GM18873 (cell line): ENCODE data around the gene NPTXR.
"Not testable (repeated sequence)": the region's sequence is repeated elsewhere in the genome, so short reads cannot be mapped to it uniquely, and the experiment has no call there.

Experiments
- ATAC-seq: cut with Tn5 transposase; IDR thresholded peaks from one replicate; pipeline ENCODE4 v1.9.1; 2021; ENCODE audit warnings: mild to moderate bottlenecking, moderate library complexity, moderate number of reproducible peaks; ENCODE audit not compliant: unreplicated experiment, low FRiP score

The NPTXR gene

DNA sequence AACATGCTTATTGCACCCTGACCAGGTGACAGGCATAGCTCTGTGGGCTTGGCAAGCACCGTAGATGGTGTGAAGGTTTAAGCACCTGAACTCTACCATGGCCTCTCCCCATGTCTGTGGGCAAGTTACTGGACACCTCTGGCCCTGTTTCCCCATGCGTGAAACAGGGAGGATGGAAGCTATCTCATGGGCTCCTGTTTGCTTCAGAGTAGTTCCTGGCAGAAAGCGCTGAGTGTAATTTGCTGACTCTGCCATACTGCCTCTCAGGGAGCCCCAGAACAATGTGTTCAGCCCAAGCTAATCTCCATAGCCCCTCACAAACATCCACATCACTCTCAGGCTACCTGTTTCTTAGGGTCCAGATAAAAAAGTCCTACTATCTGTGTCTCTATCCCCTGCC lies 25.8 kb upstream of the NPTXR start:
- no peak for ATAC-seq

DNA sequence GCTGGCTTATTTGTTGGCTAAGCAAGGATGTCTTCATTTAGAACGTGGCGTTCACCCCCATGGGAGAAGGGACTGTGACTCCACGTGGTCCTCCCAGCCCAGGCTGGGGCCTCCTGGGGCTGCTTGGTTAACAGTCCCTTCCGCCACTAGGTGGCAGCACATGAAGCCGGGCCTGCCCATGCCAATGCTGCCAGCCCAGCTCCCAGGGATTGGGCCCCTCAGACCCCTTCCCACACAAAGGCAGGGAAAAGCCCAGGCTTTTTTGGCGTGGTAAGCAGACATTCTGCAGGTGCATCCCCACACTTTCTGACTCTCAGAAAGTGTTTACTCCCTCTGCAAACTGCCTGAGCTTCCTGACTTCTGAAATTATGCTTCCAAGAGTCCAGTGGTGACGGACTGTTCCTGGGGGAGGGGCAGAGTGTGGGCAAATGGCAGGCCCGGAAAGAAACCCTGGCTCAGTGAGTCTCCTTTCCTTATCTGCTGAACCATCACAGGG lies 25.1 kb upstream of the NPTXR start:
- ATAC-seq, result no peak

DNA sequence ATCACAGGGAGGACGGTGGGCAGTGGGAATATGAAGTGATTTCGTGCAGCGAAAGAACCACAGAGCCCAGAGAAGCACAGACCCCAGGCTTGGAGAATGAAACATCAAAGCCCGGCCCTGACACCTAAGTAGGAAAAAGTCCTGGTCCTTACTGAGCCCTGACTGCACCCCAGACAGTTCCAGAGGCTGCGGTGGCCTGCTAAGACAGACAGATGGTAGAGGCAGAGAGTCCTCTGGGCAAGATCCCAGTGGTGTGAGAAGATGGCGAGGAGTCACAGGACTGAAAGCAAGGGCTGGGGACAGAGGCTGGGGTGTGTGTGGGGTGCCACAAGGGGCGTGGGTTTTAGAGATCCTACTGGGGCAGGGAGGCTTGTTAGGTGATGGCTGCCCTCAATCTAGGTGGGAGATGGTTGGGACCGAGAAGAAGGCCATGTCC lies 24.5 kb upstream of the NPTXR start:
- no peak for ATAC-seq

DNA sequence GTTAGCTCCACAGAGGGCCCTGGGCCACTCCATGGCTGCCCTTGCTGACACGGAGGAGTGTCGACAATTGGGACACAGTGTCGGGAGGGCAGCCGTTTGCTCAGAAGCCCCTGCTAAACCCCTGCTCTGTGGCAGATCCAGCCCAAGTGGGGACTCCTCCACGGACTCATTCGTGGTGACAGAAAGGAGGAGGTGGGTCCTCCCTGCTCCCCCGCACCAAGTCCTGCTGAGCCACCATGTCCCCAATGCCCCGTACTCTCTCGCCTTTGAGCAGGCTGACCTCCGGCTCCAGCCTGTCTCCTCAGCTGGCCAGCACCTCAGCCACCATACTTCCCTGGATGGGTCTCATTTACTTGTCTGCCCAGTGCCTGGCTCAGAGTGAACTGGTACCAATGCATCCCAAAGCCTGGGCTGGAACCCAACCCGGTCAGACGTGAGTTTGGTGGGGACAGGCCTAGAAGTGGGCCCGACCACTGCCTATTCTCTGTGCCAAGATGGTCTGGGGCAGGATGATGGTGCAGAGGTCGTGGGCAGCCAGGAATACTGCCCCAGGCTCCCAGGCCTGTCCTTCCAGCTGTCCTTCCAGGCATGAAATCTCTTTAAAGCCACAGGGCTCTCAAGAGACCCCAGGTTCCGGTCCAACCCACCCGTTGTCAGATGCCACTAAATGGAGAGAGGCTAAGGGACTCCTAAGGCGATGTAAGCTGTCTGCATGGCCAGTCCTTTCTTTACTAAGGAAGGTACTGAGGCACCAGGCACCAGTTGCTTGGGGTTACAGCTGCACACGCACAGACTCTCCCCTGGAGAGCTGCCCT lies 23.9 kb upstream of the NPTXR start:
- ATAC-seq, result no peak

DNA sequence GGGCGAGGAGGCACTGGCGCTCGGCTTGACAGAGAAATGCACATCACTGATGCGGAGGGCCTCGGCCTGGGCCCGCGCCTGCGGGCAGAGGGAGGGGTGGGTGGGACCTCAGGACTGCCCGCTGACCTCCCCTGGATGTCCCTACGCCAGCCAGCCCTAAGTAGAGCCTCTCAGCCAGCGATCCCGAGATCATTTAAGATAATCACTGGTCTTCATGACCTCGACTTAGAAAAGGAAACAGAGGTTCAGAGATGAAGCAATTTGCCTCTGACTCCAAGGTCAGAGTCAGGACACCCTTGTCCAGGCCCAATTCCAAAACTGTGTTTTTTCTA lies 23.3 kb upstream of the NPTXR start:
- no peak for ATAC-seq

DNA sequence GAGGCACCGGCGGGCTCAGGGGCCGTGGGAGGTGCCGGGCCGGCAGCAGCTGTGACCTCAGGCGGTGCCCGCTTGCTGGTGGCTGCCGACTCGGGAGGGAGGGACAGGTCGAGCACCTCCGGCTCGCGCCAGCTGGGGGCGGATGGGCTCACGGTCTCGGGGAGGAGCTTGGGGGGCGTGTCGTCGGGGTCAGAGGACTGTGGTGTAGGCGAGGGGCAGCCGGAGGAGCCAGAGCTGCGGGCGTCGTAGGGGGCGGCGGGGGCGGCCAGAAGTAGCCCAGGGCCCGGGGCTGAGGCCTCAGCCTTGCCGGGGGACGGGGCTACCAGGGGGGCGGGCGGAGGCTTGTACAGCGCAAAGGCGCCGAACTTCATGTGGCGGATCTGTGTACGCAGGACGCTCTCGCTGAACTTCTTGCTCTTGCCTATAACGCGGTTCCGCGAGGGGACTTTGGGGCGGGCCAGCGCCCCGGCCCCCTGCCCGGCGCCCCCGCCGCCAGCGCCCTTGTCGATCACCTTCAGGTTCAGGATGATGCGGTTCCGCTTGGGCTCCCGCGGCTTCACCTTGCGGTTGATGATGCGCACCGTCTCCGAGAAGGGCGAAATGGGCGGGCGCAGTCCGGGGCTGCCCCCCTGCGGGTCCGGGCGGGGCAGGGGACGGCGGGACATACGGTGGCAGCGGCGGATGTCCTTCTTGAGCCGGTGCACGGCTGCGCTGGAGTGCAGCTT lies 22.7 kb upstream of the NPTXR start:
- no peak for ATAC-seq

DNA sequence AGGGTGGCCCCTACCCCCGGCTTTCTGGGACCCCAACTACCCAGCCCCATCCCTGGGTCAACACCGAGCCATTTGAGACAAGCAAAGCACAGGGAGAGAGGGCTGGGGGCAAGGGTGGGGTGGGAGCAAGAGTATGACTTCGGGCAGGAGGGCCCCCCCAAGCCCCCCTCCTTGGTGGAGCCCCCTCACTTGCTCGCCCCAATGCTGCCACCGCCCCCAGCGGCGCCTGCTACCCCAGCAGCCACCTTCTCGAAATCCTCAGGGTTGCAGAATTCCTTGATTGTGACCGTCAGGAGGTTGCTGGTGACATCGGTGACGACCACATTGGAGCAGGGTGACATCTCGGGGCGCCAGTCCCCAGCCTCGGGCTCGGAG lies 22.2 kb upstream of the NPTXR start:
- ATAC-seq, result no peak

DNA sequence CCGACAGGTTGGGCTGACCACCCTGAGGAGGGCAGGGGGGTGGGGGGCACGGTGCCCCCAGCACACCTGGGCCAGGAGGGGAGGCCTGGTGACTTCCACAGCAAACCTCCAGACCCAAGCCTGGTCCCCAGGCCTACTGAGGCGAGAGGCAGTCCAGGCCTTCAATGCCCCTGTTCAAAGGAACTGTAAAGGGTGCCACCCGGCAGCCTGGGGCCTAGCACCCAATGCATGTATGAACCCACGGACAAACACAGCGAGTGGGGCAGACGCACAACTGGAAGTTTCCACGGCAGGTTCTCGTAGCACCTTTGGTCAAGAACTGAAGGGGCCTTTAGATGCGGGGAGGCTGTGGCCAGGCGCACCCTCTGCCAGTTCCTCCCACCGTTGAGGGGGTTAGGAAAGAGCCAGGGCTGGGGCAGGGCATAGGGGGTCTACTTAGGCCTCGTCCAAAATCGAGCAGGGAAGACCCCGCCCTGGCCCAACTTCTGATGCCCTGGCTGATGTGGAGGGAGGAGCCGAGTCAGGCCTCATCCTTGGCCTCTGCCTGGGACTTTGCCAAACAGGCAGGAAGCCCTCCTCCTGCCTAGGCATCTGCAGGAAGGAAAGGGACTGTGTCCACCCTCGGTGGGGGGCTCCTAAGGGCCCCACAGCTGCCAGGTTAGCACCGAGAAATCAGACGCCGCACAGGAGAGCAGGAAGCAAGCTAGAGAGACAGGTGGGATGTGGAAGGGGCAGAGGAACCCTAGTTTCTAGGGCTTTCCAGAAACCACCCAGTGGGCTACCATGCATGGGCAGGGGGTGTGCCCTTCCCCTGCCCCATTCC lies 21.6 kb upstream of the NPTXR start:
- no peak for ATAC-seq

DNA sequence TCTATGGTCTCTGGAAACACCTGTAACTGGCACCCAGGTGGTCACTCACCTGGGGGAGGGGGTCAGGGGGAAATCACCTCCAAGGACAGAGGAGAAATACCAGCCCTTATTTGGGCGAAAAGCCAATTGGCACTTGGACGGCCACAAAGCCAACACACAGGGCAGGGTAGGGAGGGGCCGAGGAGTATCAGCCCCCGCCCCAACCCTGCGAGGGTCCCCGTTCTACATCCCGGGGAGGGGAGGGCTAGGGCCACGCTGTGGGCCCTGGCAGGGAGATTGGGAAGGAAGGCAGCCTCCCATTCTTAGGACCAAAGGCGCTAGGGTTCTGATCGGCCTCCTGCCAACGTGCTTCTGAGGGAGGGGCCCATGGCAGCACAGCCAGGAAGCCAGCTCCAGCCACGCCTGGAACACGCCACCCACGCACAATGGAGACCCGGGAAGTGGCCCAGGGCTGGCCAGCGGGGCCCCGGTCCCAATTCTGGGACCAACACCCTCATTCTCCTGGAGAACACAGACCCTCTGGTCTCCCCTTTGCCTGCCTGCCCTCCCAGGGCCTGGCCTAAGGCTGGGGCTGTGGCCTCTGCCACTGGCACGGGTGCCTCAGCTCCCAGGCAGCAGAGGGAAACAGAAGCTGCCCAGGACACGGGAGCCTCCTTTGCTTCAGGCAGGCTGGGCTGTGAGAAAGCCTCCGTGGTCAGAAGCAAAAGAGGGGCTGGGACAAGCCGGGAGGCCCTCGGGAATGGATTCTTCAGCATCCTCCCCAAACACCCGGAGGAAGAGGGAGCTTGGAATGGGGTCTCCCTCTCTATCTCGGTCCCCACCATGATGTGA lies 20.7 kb upstream of the NPTXR start:
- no peak for ATAC-seq

DNA sequence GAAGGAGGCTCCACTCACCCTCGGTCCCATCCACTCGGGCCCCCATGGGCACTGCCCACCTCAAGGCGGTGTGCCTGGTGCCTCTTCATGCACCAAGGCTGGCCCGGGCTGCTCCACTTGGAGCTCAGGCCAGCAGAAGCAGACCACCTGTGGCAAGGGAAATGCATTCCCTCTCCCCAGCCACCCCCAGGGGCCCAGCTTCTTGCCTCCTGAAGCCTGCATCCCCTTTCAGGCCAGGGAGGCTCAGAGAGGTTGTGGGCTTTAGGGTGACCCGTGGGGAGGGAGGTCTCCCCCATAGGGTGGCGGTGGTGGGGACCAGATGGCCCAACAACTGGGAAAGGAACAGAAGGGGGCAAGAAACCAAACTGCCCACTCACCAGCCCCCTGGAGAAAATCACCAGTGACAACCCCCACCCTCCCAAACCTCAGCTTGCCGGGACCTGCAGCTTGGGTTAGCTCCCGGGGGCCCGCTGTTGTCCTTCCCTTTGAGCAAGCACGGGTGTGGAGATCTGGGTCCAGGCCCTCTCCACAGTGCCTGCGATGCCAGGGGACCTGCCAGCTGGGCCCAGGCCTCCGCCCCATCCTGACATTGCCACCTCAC lies 19.8 kb upstream of the NPTXR start:
- ATAC-seq, result no peak

DNA sequence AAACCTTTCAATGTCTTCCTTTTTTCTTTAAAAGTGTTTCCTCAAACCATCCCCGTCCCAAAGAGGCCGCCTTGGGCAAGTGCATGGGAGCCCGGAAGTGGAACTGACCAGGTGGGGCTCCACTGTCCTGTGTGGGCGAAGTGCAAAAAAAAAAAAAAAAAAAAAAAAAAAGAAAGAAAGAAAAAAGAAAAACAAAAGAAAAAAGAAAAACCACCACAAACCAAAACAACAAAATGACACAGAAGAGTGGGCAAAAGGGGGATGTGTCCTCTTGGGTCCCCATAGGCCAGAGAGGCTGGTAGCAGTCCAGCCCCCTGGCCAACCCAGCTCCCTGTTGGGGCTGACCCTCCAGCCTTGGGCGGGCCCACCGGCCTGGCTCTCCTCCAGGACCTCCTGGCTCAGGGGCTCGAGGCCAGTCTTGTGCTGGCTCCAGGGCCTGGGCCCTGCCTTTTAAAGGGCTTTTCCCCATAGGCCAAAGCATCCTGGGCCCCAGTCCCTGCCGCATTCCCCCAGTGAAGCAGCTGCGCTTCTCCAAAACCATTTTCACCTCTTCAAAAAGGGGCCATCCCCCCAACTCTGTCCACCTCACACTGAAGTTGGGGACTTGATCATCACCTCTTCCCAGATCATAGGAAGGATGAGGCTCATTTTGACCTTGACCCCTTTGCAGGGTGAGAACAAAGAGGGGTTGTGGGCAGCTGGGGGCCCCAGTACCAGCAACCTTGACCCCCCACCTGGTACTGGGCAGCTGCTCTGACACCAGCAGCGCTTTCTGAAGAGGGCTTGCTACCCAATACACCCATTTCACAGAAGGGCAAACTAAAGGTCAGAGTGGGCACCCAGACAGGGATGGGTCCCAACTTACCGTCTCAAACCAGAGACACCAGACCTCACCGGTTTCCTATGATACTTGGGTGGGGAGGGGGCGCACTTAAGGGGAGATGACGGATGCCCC lies 18.8 kb upstream of the NPTXR start:
- no peak for ATAC-seq

DNA sequence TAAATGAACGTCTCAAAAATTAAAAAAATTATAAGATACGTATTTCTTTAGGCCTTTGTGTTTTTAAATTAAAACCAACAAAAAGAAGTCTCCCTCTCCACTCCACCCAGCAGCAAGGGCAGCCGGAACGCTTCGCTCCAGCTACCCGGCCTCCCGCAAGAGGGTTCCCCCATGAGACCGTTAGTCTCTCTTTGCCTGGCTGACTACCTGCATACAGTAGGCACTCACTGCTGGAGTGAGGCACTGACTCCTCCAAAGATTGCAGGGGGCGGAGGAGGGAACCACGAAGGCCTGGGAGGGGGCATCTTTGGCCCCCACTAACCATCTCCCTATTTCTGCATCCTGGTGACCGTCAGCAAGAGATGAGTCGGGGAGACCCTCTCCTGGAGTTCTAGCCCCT lies 18.1 kb upstream of the NPTXR start:
- ATAC-seq, result no peak

DNA sequence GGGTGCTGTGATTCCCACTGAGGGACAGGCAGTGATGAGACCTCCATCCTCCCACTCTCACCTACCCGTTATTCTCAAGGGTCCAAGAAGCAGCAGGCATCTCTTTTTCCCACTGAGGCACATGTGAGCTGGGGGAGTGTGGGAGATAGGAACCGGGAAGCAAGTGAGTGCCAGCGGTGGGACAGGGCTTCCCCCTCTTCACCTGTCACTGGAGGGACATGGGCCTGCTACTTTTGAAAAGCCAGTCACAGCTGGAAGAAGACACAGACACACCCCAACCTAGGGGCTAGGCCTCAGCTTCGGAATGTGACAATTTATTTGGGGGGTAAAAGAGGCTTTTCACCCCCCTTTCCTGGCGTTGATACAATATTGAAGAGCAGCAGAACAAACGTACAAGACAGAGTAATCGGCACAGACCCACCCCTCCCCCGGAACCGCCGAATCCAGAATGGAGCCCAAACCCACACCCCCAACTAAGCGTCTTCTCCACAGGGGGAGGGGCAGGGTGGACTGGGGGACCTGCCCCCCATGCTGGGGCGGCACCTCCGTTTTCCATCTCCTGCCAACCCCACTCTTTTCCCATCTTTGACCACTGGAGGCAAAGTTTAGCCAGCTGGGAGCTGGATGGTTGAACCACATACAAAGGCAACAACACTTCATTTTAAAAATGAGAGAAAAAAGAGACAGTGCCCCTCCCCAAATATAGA lies 17.5 kb upstream of the NPTXR start:
- no peak for ATAC-seq

DNA sequence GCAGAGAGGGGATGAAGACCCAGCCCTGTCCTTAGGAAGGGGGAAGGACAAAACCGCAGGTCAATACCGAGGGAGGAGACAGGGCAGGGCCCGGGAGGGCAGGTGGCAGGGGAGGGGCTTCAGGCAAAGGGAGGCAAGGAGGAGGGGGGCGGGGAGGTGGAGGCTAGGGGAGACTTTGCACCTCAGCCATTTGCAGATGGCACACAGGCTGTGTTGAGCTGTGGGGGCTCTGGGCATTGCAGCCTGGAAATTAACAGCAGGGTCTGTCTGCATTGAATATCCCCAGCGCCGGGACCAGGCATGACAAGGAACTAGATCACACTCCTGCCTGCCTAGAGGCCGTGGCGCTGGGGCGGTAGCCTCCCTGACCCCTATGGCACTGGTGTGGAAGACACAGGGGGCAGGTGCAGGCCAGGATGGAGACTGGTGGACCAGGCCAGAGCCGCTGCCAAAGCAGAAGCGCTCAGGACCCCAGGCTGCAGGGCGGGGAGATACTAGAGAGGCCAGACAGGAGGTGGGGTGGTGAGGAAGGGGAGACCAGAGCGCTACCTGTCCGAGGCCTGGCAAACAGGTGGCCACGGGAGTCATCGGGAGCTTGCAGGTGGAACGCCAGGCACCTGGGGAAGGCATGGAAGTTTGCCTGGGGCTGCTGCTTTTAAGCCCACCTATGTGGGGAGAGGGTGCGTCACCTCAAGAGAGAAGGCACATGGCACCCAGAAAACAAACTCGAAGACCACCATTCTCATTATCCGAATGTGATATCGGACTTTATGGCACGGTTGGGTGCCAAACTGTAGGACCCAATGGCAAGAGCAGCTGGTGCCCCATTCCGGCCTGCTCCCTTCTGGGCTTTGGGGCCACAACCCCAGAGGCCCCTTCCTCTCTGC lies 16.7 kb upstream of the NPTXR start:
- ATAC-seq, result no peak

DNA sequence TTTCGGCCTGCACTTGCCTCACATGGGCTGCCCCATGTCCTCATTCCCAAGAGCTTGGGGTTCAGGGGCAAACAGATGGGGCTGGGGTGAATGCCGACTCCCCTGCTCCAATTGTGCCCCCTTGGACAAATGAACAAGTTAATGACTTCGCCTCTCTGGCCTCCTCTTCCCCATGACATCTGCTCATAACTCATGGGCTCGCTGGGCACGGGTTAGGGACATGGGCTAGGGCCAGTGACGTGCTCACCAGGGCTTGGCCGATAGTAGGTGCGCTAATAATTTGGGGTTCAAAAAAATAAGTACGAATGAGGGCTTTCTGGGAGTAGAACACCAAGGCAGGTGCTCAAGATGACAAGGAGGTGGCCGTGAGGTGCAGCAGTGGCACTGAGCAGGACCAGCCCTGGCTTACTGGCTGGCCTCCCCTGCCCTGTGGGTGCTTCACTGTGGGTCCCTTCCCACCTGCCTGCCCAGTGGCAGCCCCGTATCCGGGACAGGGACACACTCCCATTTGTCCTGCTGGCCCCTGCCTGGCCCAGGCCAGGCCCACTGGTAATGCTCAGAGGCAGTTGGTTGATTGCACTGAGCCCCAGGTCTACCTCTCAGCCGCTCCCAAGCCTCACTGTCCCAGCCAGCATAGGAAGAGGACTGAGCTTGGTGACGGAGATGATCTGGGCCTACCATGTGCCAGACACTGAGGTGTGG lies 15.9 kb upstream of the NPTXR start:
- ATAC-seq, result no peak

DNA sequence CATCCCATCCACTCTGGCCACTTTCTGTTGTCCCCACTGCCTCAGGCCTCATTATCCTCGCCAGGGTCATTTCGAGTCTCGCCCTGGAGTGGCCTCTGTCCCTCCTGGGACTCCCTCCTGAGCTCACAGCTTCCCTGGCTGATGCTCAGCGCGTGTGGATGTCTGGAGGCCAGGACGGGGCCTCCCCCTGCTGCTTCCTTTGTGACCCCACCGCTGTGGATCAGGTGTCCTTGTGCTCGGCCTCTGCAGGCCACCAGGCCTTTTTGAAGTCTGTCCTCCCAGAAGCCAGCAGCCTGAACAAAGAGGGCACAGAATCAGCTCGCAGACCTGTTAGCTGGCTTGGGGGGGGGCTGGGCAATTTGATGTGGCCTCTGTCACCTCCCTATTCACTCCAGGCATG lies 14.7 kb upstream of the NPTXR start:
- ATAC-seq, result no peak

DNA sequence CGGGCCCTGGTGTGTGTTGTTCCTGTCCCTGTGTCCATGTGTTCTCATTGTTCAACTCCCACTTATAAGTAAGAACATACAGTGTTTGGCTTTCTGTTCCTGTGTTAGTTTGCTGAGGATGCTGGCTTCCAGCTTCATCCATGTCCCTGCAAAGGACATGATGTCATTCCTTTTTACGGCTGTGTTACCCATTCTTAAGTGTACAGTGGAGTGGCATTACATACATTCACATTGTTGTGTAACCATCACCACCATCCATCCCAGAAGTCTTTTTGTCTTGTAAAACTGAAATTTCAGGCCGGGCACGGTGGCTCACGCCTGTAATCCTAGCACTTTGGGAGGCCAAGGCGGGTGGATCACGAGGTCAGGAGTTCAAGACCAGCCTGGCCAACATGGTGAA lies 10.6 kb upstream of the NPTXR start:
- ATAC-seq, result not testable (repeated sequence)
